K562 (cell line): ENCODE data around the gene CDC14B. TPM values are rescaled to one million over a fixed set of nuclear protein-coding genes. Genes with fewer than 3 reads are reported as not detected.

ENCODE experiments used
- ATAC-seq: fragments of 200-7000 bp; cut with Tn5 transposase; 3 replicates; pipeline ENCODE4 v1.9.1; 2020; ENCODE audit warnings: moderate library complexity
- BruUV-seq: library from RNA; stranded (reverse); fragments of 400-500 nt; replicated peaks from 2 replicates; lab custom pipeline; 2021; lab: Mats Ljungman, UMichigan
- CTCF ChIA-PET: fragments of 300-600 bp; formaldehyde crosslinking; extraction: SDS; loops from one replicate; lab custom pipeline; 2021; ENCODE audit warnings: low intra/inter-chr PET ratio; lab: Yijun Ruan, JAX
- POLR2A ChIA-PET: fragments of 300-600, 350-650 bp; sonication (Branson Sonifier 250); formaldehyde crosslinking; extraction: SDS; loops from one replicate; lab custom pipeline; 2021; ENCODE audit warnings: antibody characterized with exemption, inconsistent platforms; lab: Yijun Ruan, JAX
- DNase-seq, 4 experiments: peaks; one replicate each; pipeline versions ENCODE4 v3.0.0 to v3.0.0-alpha.2; 2011 to 2018; ENCODE audit warnings: low spot score in 3 of 4, mixed read lengths in 3 of 4; ENCODE audit errors: extremely low read depth in 1 of 4
- FAIRE-seq: peaks from 2 replicates; lab custom pipeline; 2011; peaks lifted over from hg19 to GRCh38; lab: Jason Lieb, UNC
- H2AFZ ChIP-seq: 2 replicates; pipeline ENCODE4 v1.6.0; 2011; ENCODE audit warnings: low read depth, low read length, control low read depth, inconsistent platforms
- H3K27ac ChIP-seq: fragments of 200-600 bp; 3 replicates; pipeline ENCODE4 v1.8.0; 2011; ENCODE audit warnings: low read depth, mild to moderate bottlenecking, control low read depth, inconsistent platforms, low read length, moderate library complexity, mixed read lengths; ENCODE audit errors: extremely low read depth
- H3K27me3 ChIP-seq, 2 experiments: fragments of 300-600 bp in 1 of 2; 2 replicates in 1 of 2; 3 replicates in 1 of 2; pipeline versions ENCODE4 v1.6.0 to v1.8.0; 2011; ENCODE audit warnings: inconsistent platforms in 2 of 2, low read length in 2 of 2, mild to moderate bottlenecking in 1 of 2, mixed read lengths in 1 of 2, moderate library complexity in 1 of 2; ENCODE audit not compliant: control insufficient read depth in 2 of 2, insufficient read depth in 2 of 2
- H3K36me3 ChIP-seq: fragments of 300-600 bp; 3 replicates; pipeline ENCODE4 v1.8.0; 2011; ENCODE audit warnings: mild to moderate bottlenecking, low read length, inconsistent platforms; ENCODE audit not compliant: control insufficient read depth, insufficient read depth
- H3K4me1 ChIP-seq, 2 experiments: fragments of 200-600 bp in 1 of 2; replicated peaks in 1 of 2; 2 replicates in 1 of 2; 3 replicates in 1 of 2; pipeline versions ENCODE4 v1.5.1 to v1.8.0; 2011; ENCODE audit warnings: inconsistent platforms in 2 of 2, low read length in 2 of 2, mild to moderate bottlenecking in 1 of 2, mixed read lengths in 1 of 2, moderate library complexity in 1 of 2; ENCODE audit not compliant: control insufficient read depth in 2 of 2, insufficient read depth in 2 of 2
- H3K4me2 ChIP-seq: 2 replicates; pipeline ENCODE4 v1.6.1; 2011; ENCODE audit warnings: low read length, control low read depth, inconsistent platforms, mixed read lengths; ENCODE audit not compliant: insufficient read depth
- H3K4me3 ChIP-seq: fragments of 200-600 bp; sonication (generic), shearing (Covaris generic); 2 replicates; pipeline ENCODE4 v1.5.1; 2016; ENCODE audit warnings: control low read depth, inconsistent platforms
- H3K79me2 ChIP-seq: fragments of 200-600 bp; 3 replicates; pipeline ENCODE4 v1.8.0; 2011; ENCODE audit warnings: low read length, inconsistent platforms; ENCODE audit not compliant: control insufficient read depth, insufficient read depth
- H3K9ac ChIP-seq, 2 experiments: 2 replicates each; pipeline versions ENCODE4 v1.6.0 to v1.6.1; 2011; ENCODE audit warnings: low read depth in 2 of 2, low read length in 2 of 2, control low read depth in 1 of 2, inconsistent platforms in 1 of 2, mild to moderate bottlenecking in 1 of 2, mixed read lengths in 1 of 2; ENCODE audit not compliant: insufficient read depth in 1 of 2
- H3K9me1 ChIP-seq: one replicate; pipeline ENCODE4 v1.6.0; 2011; ENCODE audit warnings: inconsistent platforms, mild to moderate bottlenecking, low read length, moderate library complexity; ENCODE audit not compliant: control insufficient read depth, insufficient read depth
- H3K9me3 ChIP-seq: replicated peaks from 2 replicates; pipeline ENCODE4 v1.5.1; 2011; ENCODE audit warnings: low read depth, low read length, inconsistent platforms; ENCODE audit not compliant: control insufficient read depth, insufficient read depth
- H4K20me1 ChIP-seq: replicated peaks from 2 replicates; pipeline ENCODE4 v1.6.1; 2011; ENCODE audit warnings: low read length, inconsistent platforms, mixed read lengths; ENCODE audit not compliant: control insufficient read depth, insufficient read depth
- E4F1 ChIP-seq: fragments of 250-450 bp; sonication (Bioruptor Pico); IDR thresholded peaks from 2 replicates; pipeline ENCODE4 v1.5.0; 2021; ENCODE audit warnings: mild to moderate bottlenecking, borderline replicate concordance
- HNRNPUL1 ChIP-seq: fragments of 200-400 bp; formaldehyde crosslinking; IDR thresholded peaks from 2 replicates; pipeline ENCODE4 v1.6.1; 2017; ENCODE audit warnings: low read length
- ID3 ChIP-seq, 2 experiments: fragments of 250-450 bp in 1 of 2; fragments of 450-650 bp in 1 of 2; sonication (Bioruptor Pico) in 1 of 2; IDR thresholded peaks; 2 replicates each; pipeline versions ENCODE4 v1.6.1 to v1.8.0; 2016 to 2021; ENCODE audit warnings: mild to moderate bottlenecking in 2 of 2, moderate library complexity in 2 of 2, missing compliant biosample characterization in 1 of 2, missing genetic modification characterization in 1 of 2
- NR2C1 ChIP-seq, 2 experiments: fragments of 450-650 bp; IDR thresholded peaks; 2 replicates each; pipeline ENCODE4 v1.6.1; 2017; ENCODE audit warnings: mild to moderate bottlenecking in 2 of 2, antibody characterized with exemption in 1 of 2, inconsistent platforms in 1 of 2, missing compliant biosample characterization in 1 of 2, missing genetic modification characterization in 1 of 2
- TCF7L2 ChIP-seq: fragments of 150-350 bp; IDR thresholded peaks from 2 replicates; pipeline ENCODE4 v1.6.1; 2016; ENCODE audit warnings: low read depth, mild to moderate bottlenecking, low read length, moderate library complexity
- ZBTB34 ChIP-seq: fragments of 250-450 bp; sonication (Bioruptor Pico); IDR thresholded peaks from 2 replicates; pipeline ENCODE4 v1.8.0; 2021; ENCODE audit warnings: mild to moderate bottlenecking, moderate library complexity
- ZNF3 ChIP-seq: fragments of 250-450 bp; sonication (Bioruptor Pico); IDR thresholded peaks from 2 replicates; pipeline ENCODE4 v1.5.0; 2021; ENCODE audit warnings: mild to moderate bottlenecking, moderate library complexity
- ZNF384 ChIP-seq: IDR thresholded peaks from 2 replicates; pipeline ENCODE4 v1.6.1; 2012; ENCODE audit warnings: low read depth, low read length, improper control_type of control experiment
- ZNF609 ChIP-seq: sonication (generic); formaldehyde crosslinking; IDR thresholded peaks from 2 replicates; pipeline ENCODE4 v1.8.1; 2023; ENCODE audit warnings: missing genetic modification reagents, mild to moderate bottlenecking, borderline replicate concordance
- ZNF655 ChIP-seq: fragments of 250-450 bp; sonication (Bioruptor Pico); IDR thresholded peaks from 2 replicates; pipeline ENCODE4 v1.5.0; 2021
- WGBS: fragments of 100-300 bp; shearing (Covaris generic); methylation state at CpG from one replicate; pipeline ENCODE4 v1.1.6; 2016; ENCODE audit warnings: low coverage, mixed read lengths; ENCODE audit not compliant: insufficient coverage; ENCODE audit errors: missing lambda C conversion rate; 5-methylcytosine and 5-hydroxymethylcytosine counted together
- in situ Hi-C: fragments of 300-500 bp; cut with MboI; formaldehyde crosslinking; loops from 4 replicates; pipeline ENCODE4 v1.15.0; 2018; ENCODE audit warnings: inconsistent platforms, mixed read lengths
- intact Hi-C: fragments of 100-400 bp; cut with micrococcal nuclease; formaldehyde crosslinking; loops from 2 replicates; pipeline ENCODE4 v1.14.2; 2022
- polyA plus RNA-seq, 8 experiments: library from polyadenylated mRNA; depleted of rRNA in 4 of 8; stranded (reverse) in 5 of 8; unstranded in 3 of 8; fragments of >200 nt; fragmentation: Nextera tagmentation in 2 of 8; fragmentation: Illumina TruSeq in 1 of 8; extraction: Ambion mirVana in 2 of 8; extraction: Trizol in 1 of 8; gene quantifications; 2 replicates each; pipeline versions ENCODE4 v1.2.1 to v1.2.3, GENCODE V29; 2011 to 2014; ENCODE audit warnings: inconsistent platforms in 1 of 8, missing spikeins in 1 of 8
- total RNA-seq, 7 experiments: library from RNA; depleted of rRNA in 6 of 7; stranded (reverse); fragments of >200 nt in 6 of 7; fragmentation: Illumina TruSeq in 2 of 7; extraction: Trizol in 2 of 7; gene quantifications; 2 replicates each; pipeline versions ENCODE4 v1.2.1 to v1.2.3, GENCODE V29; 2011 to 2021; ENCODE audit warnings: low replicate concordance in 1 of 7

The CDC14B gene
- total and polyA plus RNA-seq, 9 of the 15 experiments (the other 6 are each of a cell fraction or from before 2014, with no cell fraction given): 1.4 to 6.0 (median 3.8) TPM

GRCh38 chr9:96480736-96481135 is 138.9 kb downstream of the CDC14B start:
- no peak overlapping the region for H3K9ac ChIP-seq
- no peaks in the 10 kb centered on the region for H3K36me3 ChIP-seq
- no peak for DNase-seq
- H3K9me3 ChIP-seq: no peaks in the 10 kb centered on the region
- WGBS: 42% methylated on average over 3 of the region's 3 CpGs
- H3K27ac ChIP-seq: no peak overlapping the region
- H3K9me1 ChIP-seq: no peaks in the 10 kb centered on the region
- peaks cover 0 to 3% of the 10 kb centered on the region in 2 experiments; a peak in 1 of 5 replicates for H3K4me1 ChIP-seq
- FAIRE-seq: no peak
- H4K20me1 ChIP-seq: no peaks in the 10 kb centered on the region
- in situ Hi-C loops (no loop called here), intact Hi-C loops (no loop called here)
- no peak overlapping the region for H3K4me2 ChIP-seq
- H3K79me2 ChIP-seq: no peaks in the 10 kb centered on the region
- ChIA-PET CTCF (no interaction called here), POLR2A (no interaction called here)
- no peak overlapping the region for H3K4me3 ChIP-seq
- no TSS peak for BruUV-seq
- no peak overlapping the region for H2AFZ ChIP-seq
- ATAC-seq: no peak
- H3K27me3 ChIP-seq: no peaks in the 10 kb centered on the region
- no peak for TF ChIP-seq ZNF384
- no peak for TF ChIP-seq ZBTB34 (CRISPR knock-in tag)
- no peak for TF ChIP-seq E4F1 (CRISPR knock-in tag)
- TF ChIP-seq TCF7L2: no peak
- TF ChIP-seq ID3 (CRISPR knock-in tag; IDR thresholded peaks at IDR 0.05): no peak
- TF ChIP-seq ID3 (tag; IDR thresholded peaks at IDR 0.05): no peak
- TF ChIP-seq NR2C1 (IDR thresholded peaks at IDR 0.05): no peak
- TF ChIP-seq NR2C1 (tag; IDR thresholded peaks at IDR 0.05): no peak
- TF ChIP-seq ZNF655 (CRISPR knock-in tag): no peak
- TF ChIP-seq HNRNPUL1: no peak
- no peak for TF ChIP-seq ZNF3 (CRISPR knock-in tag)
- TF ChIP-seq ZNF609 (CRISPR knock-in tag): no peak
